ENCODE measurements around the gene MND1.
"Not testable (repeated sequence)": the region's sequence is repeated elsewhere in the genome, so short reads cannot be mapped to it uniquely, and the experiment has no call there.

MND1 gene

GRCh38 chr4:153398713-153399112, 54.2 kb downstream of the MND1 start:
- in situ Hi-C loops (cut with HindIII; ENCODE audit: low sequenced_read_pairs), result no loop called here

- in situ Hi-C loops (cut with HindIII; ENCODE audit: low sequenced_read_pairs), result no loop called here
These were observed 54.9 kb downstream of the MND1 start for GRCh38 chr4:153399358-153399757.

GRCh38 chr4:153401501-153401900, 57.0 kb downstream of the MND1 start:
- in situ Hi-C loops (cut with HindIII; ENCODE audit: low sequenced_read_pairs), result no loop called here

GRCh38 chr4:153402366-153402765, 57.9 kb downstream of the MND1 start:
- in situ Hi-C loops (cut with HindIII; ENCODE audit: low sequenced_read_pairs), result no loop called here

- in situ Hi-C loops (cut with HindIII; ENCODE audit: low sequenced_read_pairs), result no loop called here
These were observed 59.2 kb downstream of the MND1 start for GRCh38 chr4:153403726-153404125.

GRCh38 chr4:153407906-153408305, 63.4 kb downstream of the MND1 start:
- in situ Hi-C loops (cut with HindIII; ENCODE audit: low sequenced_read_pairs), result no loop called here

- in situ Hi-C loops (cut with HindIII; ENCODE audit: low sequenced_read_pairs), result no loop called here
These were observed 64.4 kb downstream of the MND1 start for GRCh38 chr4:153408932-153409331.

- in situ Hi-C loops (cut with HindIII; ENCODE audit: low sequenced_read_pairs), result no loop called here
These were observed 64.9 kb downstream of the MND1 start for GRCh38 chr4:153409412-153409811.

- in situ Hi-C loops (cut with HindIII; ENCODE audit: low sequenced_read_pairs), result no loop called here
These were observed 65.5 kb downstream of the MND1 start for GRCh38 chr4:153409924-153410501.

- in situ Hi-C loops (cut with HindIII; ENCODE audit: low sequenced_read_pairs), result no loop called here
These were observed 69.4 kb downstream of the MND1 start for GRCh38 chr4:153413842-153414241.

GRCh38 chr4:153416456-153416855, 72.0 kb downstream of the MND1 start:
- in situ Hi-C loops (cut with HindIII; ENCODE audit: low sequenced_read_pairs), result not testable (repeated sequence)

GRCh38 chr4:153418121-153418520, 73.6 kb downstream of the MND1 start:
- in situ Hi-C loops (cut with HindIII; ENCODE audit: low sequenced_read_pairs), result no loop called here

GRCh38 chr4:153418558-153418957, 74.1 kb downstream of the MND1 start:
- in situ Hi-C loops (cut with HindIII; ENCODE audit: low sequenced_read_pairs), result no loop called here

- in situ Hi-C loops (cut with HindIII; ENCODE audit: low sequenced_read_pairs), result no loop called here
These were observed 74.5 kb downstream of the MND1 start for GRCh38 chr4:153419029-153419428.

- in situ Hi-C loops (cut with HindIII; ENCODE audit: low sequenced_read_pairs), result no loop called here
These were observed 75.3 kb downstream of the MND1 start for GRCh38 chr4:153419673-153420278.

GRCh38 chr4:153420361-153420760, 75.9 kb downstream of the MND1 start:
- in situ Hi-C loops (cut with HindIII; ENCODE audit: low sequenced_read_pairs), result no loop called here

- in situ Hi-C loops (cut with HindIII; ENCODE audit: low sequenced_read_pairs), result no loop called here
These were observed 77.5 kb downstream of the MND1 start for GRCh38 chr4:153421941-153422340.

- in situ Hi-C loops (cut with HindIII; ENCODE audit: low sequenced_read_pairs), result no loop called here
These were observed 81.9 kb downstream of the MND1 start for GRCh38 chr4:153426207-153426885.

GRCh38 chr4:153427363-153428071, 83.0 kb downstream of the MND1 start:
- in situ Hi-C loops (cut with HindIII; ENCODE audit: low sequenced_read_pairs), result no loop called here

- in situ Hi-C loops (cut with HindIII; ENCODE audit: low sequenced_read_pairs), result no loop called here
These were observed 84.5 kb downstream of the MND1 start for GRCh38 chr4:153428941-153429475.

- in situ Hi-C loops (cut with HindIII; ENCODE audit: low sequenced_read_pairs), result no loop called here
These were observed 88.7 kb downstream of the MND1 start for GRCh38 chr4:153432965-153433753.
